ENCODE measurements around the gene VPS33A.

VPS33A gene

GRCh38 chr12:122306407-122306806, 40.1 kb upstream of the VPS33A start:
- no peak for TF ChIP-seq CTCF (IDR thresholded peaks at IDR 0.05; ENCODE audit: borderline replicate concordance, control extremely low read depth, extremely low read depth, insufficient read depth, missing control alignments)
- DNase-seq (ENCODE audit: low spot score) = no peak
- in situ Hi-C loops (cut with MboI; ENCODE audit: low sequenced_read_pairs, unreplicated experiment) = no loop called here

- TF ChIP-seq CTCF (IDR thresholded peaks at IDR 0.05; ENCODE audit: borderline replicate concordance, control extremely low read depth, extremely low read depth, insufficient read depth, missing control alignments) = no peak
- DNase-seq (ENCODE audit: low spot score) = no peak
- in situ Hi-C loops (cut with MboI; ENCODE audit: low sequenced_read_pairs, unreplicated experiment) = no loop called here
Measured at GRCh38 chr12:122304924-122305323, 38.6 kb upstream of the VPS33A start.

- DNase-seq (ENCODE audit: low spot score) = no peak
- TF ChIP-seq CTCF (IDR thresholded peaks at IDR 0.05; ENCODE audit: borderline replicate concordance, control extremely low read depth, extremely low read depth, insufficient read depth, missing control alignments) = no peak
- in situ Hi-C loops (cut with MboI; ENCODE audit: low sequenced_read_pairs, unreplicated experiment) = no loop called here
Measured at GRCh38 chr12:122303068-122303467, 36.8 kb upstream of the VPS33A start.

- in situ Hi-C loops (cut with MboI; ENCODE audit: low sequenced_read_pairs, unreplicated experiment) = no loop called here
- TF ChIP-seq CTCF (IDR thresholded peaks at IDR 0.05; ENCODE audit: borderline replicate concordance, control extremely low read depth, extremely low read depth, insufficient read depth, missing control alignments) = no peak
- DNase-seq (ENCODE audit: low spot score) = no peak
Measured at GRCh38 chr12:122298071-122298748, 31.9 kb upstream of the VPS33A start.

GRCh38 chr12:122297494-122297893, 31.2 kb upstream of the VPS33A start:
- in situ Hi-C loops (cut with MboI; ENCODE audit: low sequenced_read_pairs, unreplicated experiment) = no loop called here

GRCh38 chr12:122295877-122296276, 29.6 kb upstream of the VPS33A start:
- in situ Hi-C loops (cut with MboI; ENCODE audit: low sequenced_read_pairs, unreplicated experiment) = no loop called here
- no peak for TF ChIP-seq CTCF (IDR thresholded peaks at IDR 0.05; ENCODE audit: borderline replicate concordance, control extremely low read depth, extremely low read depth, insufficient read depth, missing control alignments)
- no peak for DNase-seq (ENCODE audit: low spot score)

More at GRCh38 chr12:122297494-122297893, 31.2 kb upstream of the VPS33A start:
- no peak for TF ChIP-seq CTCF (IDR thresholded peaks at IDR 0.05; ENCODE audit: borderline replicate concordance, control extremely low read depth, extremely low read depth, insufficient read depth, missing control alignments)
- no peak for DNase-seq (ENCODE audit: low spot score)

All from GM13976 (cell line).